Fibroblast of the aortic adventitia (primary cell): ENCODE results near the gene CUL1. TPM values are rescaled to one million over a fixed set of nuclear protein-coding genes. Genes with fewer than 3 reads are reported as not detected.
A peak's percentile ranks its signal among the peaks of the same experiment; 100 is the strongest.

Experiments
- DNase-seq: peaks from one replicate; pipeline ENCODE4 v3.0.0-alpha.2; 2010; ENCODE audit warnings: low read depth
- H3K4me3 ChIP-seq: 2 replicates; pipeline ENCODE4 v1.5.1; 2011; ENCODE audit warnings: low read depth, mild to moderate bottlenecking, control low read depth, low read length, moderate library complexity
- CTCF ChIP-seq: IDR thresholded peaks from 2 replicates; pipeline ENCODE4 v1.5.1; 2011; ENCODE audit warnings: mild to moderate bottlenecking, low read length, control low read depth, inconsistent platforms; ENCODE audit not compliant: insufficient read depth
- total RNA-seq: library from RNA; depleted of rRNA; stranded (reverse); fragments of >200 nt; gene quantifications from 2 replicates; pipeline ENCODE4 v1.2.3, GENCODE V29; 2012; ENCODE audit warnings: low replicate concordance

Gene CUL1
- total RNA-seq = 19.8 and 49.0 TPM in 2 replicates

- TF ChIP-seq CTCF = no peak
- peak; percentile 56 for DNase-seq
- peak within 1 kb of the TSS; percentile 76 for H3K4me3 ChIP-seq
Measured at GRCh38 chr7:148698397-148699023, at the start of gene CUL1. Gene CUL1 (plus strand): TSS chr7:148698903. CDS start chr7:148730123, 31,220 bp downstream.

GRCh38 chr7:148650232-148650858 lies 48.4 kb upstream of the CUL1 start:
- no peak overlapping the region for H3K4me3 ChIP-seq
- DNase-seq = peak; percentile 66
- TF ChIP-seq CTCF = no peak

GRCh38 chr7:148652773-148653172 lies 45.9 kb upstream of the CUL1 start:
- TF ChIP-seq CTCF = no peak
- DNase-seq = no peak
- H3K4me3 ChIP-seq = no peak overlapping the region

GRCh38 chr7:148657929-148658328 lies 40.8 kb upstream of the CUL1 start:
- TF ChIP-seq CTCF = no peak
- DNase-seq = no peak
- no peak overlapping the region for H3K4me3 ChIP-seq

GRCh38 chr7:148661471-148661870 lies 37.2 kb upstream of the CUL1 start:
- no peak overlapping the region for H3K4me3 ChIP-seq
- TF ChIP-seq CTCF = no peak
- no peak for DNase-seq

GRCh38 chr7:148662646-148663045 lies 36.1 kb upstream of the CUL1 start:
- no peak overlapping the region for H3K4me3 ChIP-seq
- TF ChIP-seq CTCF = no peak
- DNase-seq = no peak
